Measurements from ENCODE around the gene GRIK3. TPM values are rescaled to one million over a fixed set of nuclear protein-coding genes. Genes with fewer than 3 reads are reported as not detected.

Gene GRIK3
- total and polyA plus RNA-seq, 4 donors, result 0.68 to 1.6 TPM; not detected in 2

DNA sequence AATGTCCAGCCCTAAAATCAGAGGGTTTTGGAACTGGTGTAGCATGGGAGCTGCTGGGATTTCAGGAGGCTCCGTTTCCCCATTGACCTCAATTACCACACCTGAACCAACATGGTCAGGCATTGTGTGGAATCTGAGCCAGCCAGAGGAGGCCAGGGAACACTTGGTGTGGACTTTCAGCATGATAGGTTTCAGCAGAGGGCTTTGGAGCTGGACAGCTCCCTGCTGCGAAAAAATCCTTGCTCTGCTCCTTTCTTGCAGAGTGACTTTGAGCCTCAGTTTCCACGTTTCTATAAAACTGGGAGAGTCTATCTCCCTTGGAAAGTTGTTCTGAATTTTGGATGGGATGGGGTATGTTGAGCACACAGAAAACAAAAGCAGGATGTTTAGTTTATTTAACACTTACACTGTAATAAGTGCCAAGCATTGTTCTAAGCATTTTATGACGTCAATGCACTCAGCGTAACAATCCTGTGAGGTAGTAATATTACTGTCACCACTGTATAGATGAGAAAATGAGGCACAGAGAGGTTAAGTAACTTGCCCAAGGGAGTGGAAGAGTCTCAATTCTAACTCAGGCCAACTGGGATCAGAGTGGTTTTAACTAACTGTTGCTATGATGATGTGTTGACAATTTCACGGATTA lies 168.0 kb downstream of the GRIK3 start:
- no peak for ATAC-seq (ENCODE audit: low FRiP score)
- H3K27ac ChIP-seq (ENCODE audit: low read depth in 1 of 2, low read length in 2 of 2), result no peak overlapping the region
- no peak for DNase-seq
- WGBS, 2 donors, result 39 to 41% methylated on average over 6 of the region's 6 CpGs
- H3K4me3 ChIP-seq (ENCODE audit: low read length in 2 of 2), result no peak overlapping the region
- no peaks in the 10 kb centered on the region for H3K9me3 ChIP-seq (ENCODE audit: control insufficient read depth, low read length)
- intact Hi-C loops (cut with DNase I), result no loop called here
- peaks cover 0 to 2% of the 10 kb centered on the region in 2 donors for H3K27me3 ChIP-seq (ENCODE audit: control insufficient read depth in 1 of 2, insufficient read depth in 2 of 2, low read length in 1 of 2)
- H3K36me3 ChIP-seq (ENCODE audit: control insufficient read depth in 1 of 2, insufficient read depth in 2 of 2, low read length in 1 of 2), result no peaks in the 10 kb centered on the region
- no peaks in the 10 kb centered on the region for H3K4me1 ChIP-seq (ENCODE audit: control insufficient read depth in 1 of 2, insufficient read depth in 2 of 2, low read length in 2 of 2)

DNA sequence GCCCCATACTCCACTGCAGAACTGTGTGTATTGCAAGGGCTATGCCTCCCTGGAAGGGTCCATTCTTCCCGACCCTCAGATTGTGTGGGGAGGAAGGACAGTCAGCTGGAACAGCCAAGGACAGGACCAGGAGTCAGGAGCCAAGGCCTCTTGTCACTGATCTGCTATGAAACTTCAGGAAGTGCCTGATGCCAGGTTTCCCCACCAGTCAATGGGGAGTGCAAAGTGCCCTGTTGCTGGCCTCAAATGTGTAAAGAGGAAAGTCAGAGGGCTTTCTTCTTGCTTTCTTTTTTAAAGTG lies 168.8 kb downstream of the GRIK3 start:
- intact Hi-C loops (cut with DNase I), result no loop called here
- Histone ChIP-seq H3K27me3 (ENCODE audit: control insufficient read depth in 1 of 2, insufficient read depth in 2 of 2, low read length in 1 of 2) (peaks cover 0 to 2% of the 10 kb centered on the region in 2 donors), H3K9me3 (ENCODE audit: control insufficient read depth, low read length) (no peaks in the 10 kb centered on the region), H3K4me1 (ENCODE audit: control insufficient read depth in 1 of 2, insufficient read depth in 2 of 2, low read length in 2 of 2) (no peaks in the 10 kb centered on the region), H3K36me3 (ENCODE audit: control insufficient read depth in 1 of 2, insufficient read depth in 2 of 2, low read length in 1 of 2) (no peaks in the 10 kb centered on the region), H3K4me3 (ENCODE audit: low read length in 2 of 2) (no peak overlapping the region), H3K27ac (ENCODE audit: low read depth in 1 of 2, low read length in 2 of 2) (no peak overlapping the region)
- 40 to 51% methylated on average over 1 of the region's 1 CpG for WGBS, 2 donors
- no peak for ATAC-seq (ENCODE audit: low FRiP score)
- no peak for DNase-seq

DNA sequence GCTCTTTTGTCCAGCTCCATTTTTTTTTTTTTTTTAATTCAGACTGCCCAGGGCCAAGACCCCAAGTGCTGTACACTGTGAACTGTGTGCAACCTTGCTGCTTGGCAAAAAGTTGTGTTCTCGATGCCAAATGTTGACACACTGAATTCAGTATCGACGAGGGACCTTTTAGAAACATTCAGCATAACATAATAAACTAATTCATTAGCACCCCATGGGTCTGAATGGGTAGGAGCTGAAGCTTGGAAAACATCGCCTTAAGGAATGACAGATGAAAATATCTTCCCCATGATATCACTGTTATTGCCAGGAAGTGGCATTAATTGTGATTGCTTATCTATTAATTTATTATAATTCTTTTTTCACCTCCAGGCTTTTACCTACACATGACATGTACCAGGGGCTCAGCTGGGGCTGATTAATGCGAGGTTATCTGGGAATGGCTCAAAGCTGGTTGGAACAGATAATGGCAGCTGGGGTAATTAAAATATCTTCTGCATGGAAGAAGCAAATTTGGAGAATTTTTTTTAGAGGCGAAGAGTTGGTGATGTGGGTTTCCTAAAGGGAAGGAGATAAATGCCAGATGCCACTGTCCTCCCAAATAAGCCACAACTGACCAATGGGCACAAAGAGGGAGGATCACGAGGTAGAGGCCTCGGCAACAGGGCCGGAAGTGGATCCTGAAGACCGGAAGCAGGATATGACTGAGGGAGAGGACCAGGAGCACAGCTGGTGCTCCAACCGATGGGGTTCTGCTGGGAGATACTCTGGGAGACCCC lies 169.3 kb downstream of the GRIK3 start:
- ATAC-seq (ENCODE audit: low FRiP score) (no peak), DNase-seq (no peak)
- 67% methylated on average over 11 of the region's 11 CpGs for WGBS, 2 donors
- Histone ChIP-seq H3K27ac (ENCODE audit: low read depth in 1 of 2, low read length in 2 of 2) (no peak overlapping the region), H3K4me3 (ENCODE audit: low read length in 2 of 2) (no peak overlapping the region), H3K9me3 (ENCODE audit: control insufficient read depth, low read length) (no peaks in the 10 kb centered on the region), H3K27me3 (ENCODE audit: control insufficient read depth in 1 of 2, insufficient read depth in 2 of 2, low read length in 1 of 2) (peaks cover 0 to 2% of the 10 kb centered on the region in 2 donors), H3K36me3 (ENCODE audit: control insufficient read depth in 1 of 2, insufficient read depth in 2 of 2, low read length in 1 of 2) (no peaks in the 10 kb centered on the region), H3K4me1 (ENCODE audit: control insufficient read depth in 1 of 2, insufficient read depth in 2 of 2, low read length in 2 of 2) (no peaks in the 10 kb centered on the region)
- intact Hi-C loops (cut with DNase I), result no loop called here

DNA sequence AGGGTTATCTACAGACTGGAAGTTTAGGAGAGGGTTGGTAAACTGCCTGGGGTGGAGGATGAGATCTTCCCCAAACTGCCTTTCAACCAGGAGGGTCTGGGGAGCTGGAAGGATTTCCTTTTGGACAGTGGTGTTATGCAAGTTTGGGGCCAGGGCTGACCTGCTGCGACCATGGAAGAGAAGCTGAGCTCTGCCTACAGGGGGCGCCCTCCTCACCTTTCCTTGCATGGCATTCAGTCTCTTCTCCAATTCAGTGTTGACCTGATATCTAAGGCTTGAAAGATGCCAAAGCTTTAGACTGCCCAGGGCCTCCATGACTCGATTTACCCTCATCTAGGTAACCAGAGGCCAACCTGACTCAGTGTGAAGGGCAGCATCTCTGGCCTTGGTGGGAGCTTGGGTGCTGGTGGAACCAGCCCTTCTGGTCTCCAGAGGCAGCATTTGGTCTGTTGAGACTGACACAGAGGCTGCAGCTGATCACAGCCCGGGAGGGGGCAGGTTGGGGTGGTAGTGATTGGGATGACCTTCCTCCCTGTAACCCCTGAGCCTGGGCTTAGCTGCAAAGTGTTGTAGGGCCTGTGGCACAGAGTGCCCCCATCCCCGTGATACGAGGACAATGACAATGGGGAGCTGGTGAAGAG lies 170.0 kb downstream of the GRIK3 start:
- Histone ChIP-seq H3K4me1 (ENCODE audit: control insufficient read depth in 1 of 2, insufficient read depth in 2 of 2, low read length in 2 of 2) (no peaks in the 10 kb centered on the region), H3K4me3 (ENCODE audit: low read length in 2 of 2) (no peak overlapping the region), H3K36me3 (ENCODE audit: control insufficient read depth in 1 of 2, insufficient read depth in 2 of 2, low read length in 1 of 2) (no peaks in the 10 kb centered on the region), H3K27me3 (ENCODE audit: control insufficient read depth in 1 of 2, insufficient read depth in 2 of 2, low read length in 1 of 2) (peaks cover 0 to 2% of the 10 kb centered on the region in 2 donors), H3K9me3 (ENCODE audit: control insufficient read depth, low read length) (no peaks in the 10 kb centered on the region), H3K27ac (ENCODE audit: low read depth in 1 of 2, low read length in 2 of 2) (no peak overlapping the region)
- ATAC-seq (ENCODE audit: low FRiP score), result no peak
- no peak for DNase-seq
- 44 to 47% methylated on average over 6 of the region's 6 CpGs for WGBS, 2 donors
- intact Hi-C loops (cut with DNase I), result no loop called here

DNA sequence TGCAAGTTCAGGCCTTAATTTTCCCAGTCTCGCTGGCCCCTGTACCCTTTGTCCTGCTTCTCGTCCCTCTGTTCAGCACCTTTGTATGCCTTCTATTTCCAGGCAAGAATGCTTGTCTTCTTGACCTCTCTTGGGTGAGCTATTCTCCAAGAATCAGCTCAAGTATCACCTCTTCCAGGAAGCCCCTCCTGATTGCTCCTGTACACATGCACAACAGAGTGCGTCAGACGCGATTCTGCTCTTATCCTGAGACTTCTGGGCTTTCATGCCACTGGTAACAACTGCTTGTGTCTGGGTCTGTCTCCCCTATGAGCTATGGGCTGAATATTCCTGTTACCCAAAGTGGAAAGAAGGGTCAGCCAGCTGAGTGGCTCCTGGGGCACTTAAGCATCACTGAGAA lies 170.8 kb downstream of the GRIK3 start:
- Histone ChIP-seq H3K9me3 (ENCODE audit: control insufficient read depth, low read length) (no peaks in the 10 kb centered on the region), H3K27me3 (ENCODE audit: control insufficient read depth in 1 of 2, insufficient read depth in 2 of 2, low read length in 1 of 2) (peaks cover 0 to 2% of the 10 kb centered on the region in 2 donors), H3K4me1 (ENCODE audit: control insufficient read depth in 1 of 2, insufficient read depth in 2 of 2, low read length in 2 of 2) (no peaks in the 10 kb centered on the region), H3K4me3 (ENCODE audit: low read length in 2 of 2) (no peak overlapping the region), H3K27ac (ENCODE audit: low read depth in 1 of 2, low read length in 2 of 2) (no peak overlapping the region), H3K36me3 (ENCODE audit: control insufficient read depth in 1 of 2, insufficient read depth in 2 of 2, low read length in 1 of 2) (no peaks in the 10 kb centered on the region)
- no peak for DNase-seq
- intact Hi-C loops (cut with DNase I), result no loop called here
- no peak for ATAC-seq (ENCODE audit: low FRiP score)
- WGBS, 2 donors, result 70 to 79% methylated on average over 5 of the region's 5 CpGs

DNA sequence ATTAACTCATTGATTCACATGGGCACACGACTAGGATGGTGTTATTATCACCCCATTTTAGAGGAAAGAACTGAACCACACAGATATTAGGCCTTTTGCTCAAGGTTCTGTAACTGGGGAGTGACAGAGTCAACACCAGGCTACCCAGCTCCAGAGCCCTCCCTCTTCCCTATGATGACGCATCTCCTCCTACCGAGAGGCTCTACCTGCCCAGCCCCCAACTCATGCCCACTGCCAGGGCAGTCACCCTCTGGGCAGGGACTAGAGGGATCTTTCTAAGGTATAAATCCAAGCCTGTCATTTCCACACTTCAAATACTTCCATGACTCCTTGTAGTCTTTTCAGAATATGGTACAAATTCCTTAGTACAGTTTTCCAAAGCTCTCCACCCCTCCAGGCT lies 171.3 kb downstream of the GRIK3 start:
- Histone ChIP-seq H3K27ac (ENCODE audit: low read depth in 1 of 2, low read length in 2 of 2) (no peak overlapping the region), H3K36me3 (ENCODE audit: control insufficient read depth in 1 of 2, insufficient read depth in 2 of 2, low read length in 1 of 2) (no peaks in the 10 kb centered on the region), H3K27me3 (ENCODE audit: control insufficient read depth in 1 of 2, insufficient read depth in 2 of 2, low read length in 1 of 2) (peaks cover 0 to 2% of the 10 kb centered on the region in 2 donors), H3K9me3 (ENCODE audit: control insufficient read depth, low read length) (no peaks in the 10 kb centered on the region), H3K4me1 (ENCODE audit: control insufficient read depth in 1 of 2, insufficient read depth in 2 of 2, low read length in 2 of 2) (no peaks in the 10 kb centered on the region), H3K4me3 (ENCODE audit: low read length in 2 of 2) (no peak overlapping the region)
- 42 to 45% methylated on average over 3 of the region's 3 CpGs for WGBS, 2 donors
- DNase-seq (no peak), ATAC-seq (ENCODE audit: low FRiP score) (no peak)
- intact Hi-C loops (cut with DNase I), result no loop called here

DNA sequence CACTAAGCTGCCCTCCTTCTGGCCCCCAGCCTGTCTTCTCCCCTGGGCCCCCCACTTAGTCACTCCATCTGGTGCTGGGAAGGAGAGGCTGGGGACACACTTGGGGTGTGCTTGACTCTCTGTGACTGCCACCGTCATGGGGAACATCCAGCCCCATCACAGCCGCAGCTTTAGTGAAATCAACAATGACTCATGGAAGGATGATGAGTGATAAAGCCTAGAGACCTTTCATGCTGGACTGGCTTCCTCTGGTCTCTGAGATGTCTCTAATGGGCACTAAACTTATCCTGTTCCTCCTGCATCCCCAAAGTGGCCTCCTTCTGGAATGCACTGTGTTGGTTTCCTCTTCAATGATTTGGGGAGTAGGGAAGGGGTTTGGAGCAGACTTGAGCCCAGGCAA lies 172.9 kb downstream of the GRIK3 start:
- intact Hi-C loops (cut with DNase I), result no loop called here
- no peak for ATAC-seq (ENCODE audit: low FRiP score)

DNA sequence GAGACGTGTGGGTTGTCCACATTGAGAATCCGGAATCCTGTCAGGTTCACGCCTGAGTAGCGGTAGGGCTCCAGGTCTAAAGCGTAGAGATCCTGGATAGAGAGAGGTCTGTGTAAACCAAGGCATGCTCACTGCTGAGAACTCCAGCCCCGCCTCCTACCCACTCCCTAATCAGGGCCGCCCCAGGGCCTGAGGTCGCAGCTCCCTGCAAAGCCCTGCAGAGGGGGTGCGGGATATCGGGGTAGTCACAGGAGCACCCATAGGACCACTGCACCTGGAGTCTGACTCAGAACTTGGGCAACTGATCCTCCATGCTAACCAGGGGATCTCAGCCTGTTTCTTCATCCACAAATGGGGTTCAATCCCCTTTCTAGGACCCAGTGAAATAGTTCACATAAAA lies 174.4 kb downstream of the GRIK3 start:
- ATAC-seq (ENCODE audit: low FRiP score) (no peak), DNase-seq (no peak)
- H3K4me3 ChIP-seq (ENCODE audit: low read length in 2 of 2), result no peak overlapping the region
- H3K27ac ChIP-seq (ENCODE audit: low read depth in 1 of 2, low read length in 2 of 2), result no peak overlapping the region
- H3K27me3 ChIP-seq (ENCODE audit: control insufficient read depth in 1 of 2, insufficient read depth in 2 of 2, low read length in 1 of 2), result peaks cover 0 to 2% of the 10 kb centered on the region in 2 donors
- H3K36me3 ChIP-seq (ENCODE audit: control insufficient read depth in 1 of 2, insufficient read depth in 2 of 2, low read length in 1 of 2), result no peaks in the 10 kb centered on the region
- intact Hi-C loops (cut with DNase I), result no loop called here
- H3K4me1 ChIP-seq (ENCODE audit: control insufficient read depth in 1 of 2, insufficient read depth in 2 of 2, low read length in 2 of 2), result no peaks in the 10 kb centered on the region
- no peaks in the 10 kb centered on the region for H3K9me3 ChIP-seq (ENCODE audit: control insufficient read depth, low read length)
- 73 to 77% methylated on average over 10 of the region's 10 CpGs for WGBS, 2 donors

More for the DNA sequence above, 172.9 kb downstream of the GRIK3 start:
- no peaks in the 10 kb centered on the region for H3K4me1 ChIP-seq (ENCODE audit: control insufficient read depth in 1 of 2, insufficient read depth in 2 of 2, low read length in 2 of 2)
- 38 to 60% methylated on average over 2 of the region's 2 CpGs for WGBS, 2 donors
- peaks cover 0 to 2% of the 10 kb centered on the region in 2 donors for H3K27me3 ChIP-seq (ENCODE audit: control insufficient read depth in 1 of 2, insufficient read depth in 2 of 2, low read length in 1 of 2)
- H3K27ac ChIP-seq (ENCODE audit: low read depth in 1 of 2, low read length in 2 of 2), result no peak overlapping the region
- no peaks in the 10 kb centered on the region for H3K9me3 ChIP-seq (ENCODE audit: control insufficient read depth, low read length)
- H3K4me3 ChIP-seq (ENCODE audit: low read length in 2 of 2), result no peak overlapping the region
- no peak for DNase-seq
- H3K36me3 ChIP-seq (ENCODE audit: control insufficient read depth in 1 of 2, insufficient read depth in 2 of 2, low read length in 1 of 2), result no peaks in the 10 kb centered on the region

DNA sequence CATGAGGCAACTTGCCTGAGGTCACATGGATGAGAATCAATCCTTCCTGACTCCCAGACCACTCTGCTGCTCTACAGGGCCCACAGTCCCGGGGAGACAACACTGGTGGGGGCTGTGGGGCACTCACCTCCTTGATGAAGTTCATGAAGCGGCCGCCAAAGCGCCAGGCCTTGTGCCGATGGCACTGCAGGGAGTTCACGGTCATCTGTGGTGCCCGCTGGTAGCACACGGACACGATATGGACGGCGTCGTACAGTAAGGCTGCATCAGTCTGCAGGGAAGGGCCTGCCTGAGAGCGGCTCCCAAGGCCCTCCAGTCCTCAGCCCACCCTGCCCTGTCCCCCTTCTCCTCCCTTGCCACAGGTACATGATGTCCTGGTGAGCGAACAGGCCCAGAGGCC lies 175.3 kb downstream of the GRIK3 start:
- Histone ChIP-seq H3K9me3 (ENCODE audit: control insufficient read depth, low read length) (no peaks in the 10 kb centered on the region), H3K27me3 (ENCODE audit: control insufficient read depth in 1 of 2, insufficient read depth in 2 of 2, low read length in 1 of 2) (peaks cover 0 to 2% of the 10 kb centered on the region in 2 donors), H3K36me3 (ENCODE audit: control insufficient read depth in 1 of 2, insufficient read depth in 2 of 2, low read length in 1 of 2) (no peaks in the 10 kb centered on the region), H3K4me1 (ENCODE audit: control insufficient read depth in 1 of 2, insufficient read depth in 2 of 2, low read length in 2 of 2) (no peaks in the 10 kb centered on the region), H3K27ac (ENCODE audit: low read depth in 1 of 2, low read length in 2 of 2) (no peak overlapping the region), H3K4me3 (ENCODE audit: low read length in 2 of 2) (no peak overlapping the region)
- intact Hi-C loops (cut with DNase I), result no loop called here
- WGBS, 2 donors, result 90 to 91% methylated on average over 14 of the region's 14 CpGs
- DNase-seq (no peak), ATAC-seq (ENCODE audit: low FRiP score) (no peak)
